Measurements from ENCODE around the gene FOXN4.
"Not testable (repeated sequence)": the region's sequence is repeated elsewhere in the genome, so short reads cannot be mapped to it uniquely, and the experiment has no call there.

The FOXN4 gene

GRCh38 chr12:109308534-109309380 is at the start of gene FOXN4:
Gene FOXN4, minus strand, starts transcription at chr12:109309284. Its CDS starts 963 bp downstream, at chr12:109308321.
- DNase-seq, result no peak

- DNase-seq, result no peak
These were observed 49.2 kb upstream of the FOXN4 start for GRCh38 chr12:109358154-109358869.

GRCh38 chr12:109357032-109357431 is 47.9 kb upstream of the FOXN4 start:
- no peak for DNase-seq

- no peak for DNase-seq
These were observed 47.5 kb upstream of the FOXN4 start for GRCh38 chr12:109356577-109356976.

GRCh38 chr12:109352184-109352583 is 43.1 kb upstream of the FOXN4 start:
- DNase-seq, result no peak

GRCh38 chr12:109347589-109347988 is 38.5 kb upstream of the FOXN4 start, which contains the start of gene MYO1H:
Gene MYO1H, plus strand, starts transcription at chr12:109347900. Its CDS starts 61 bp downstream, at chr12:109347961.
- DNase-seq, result no peak

- DNase-seq, result no peak
These were observed 37.8 kb upstream of the FOXN4 start for GRCh38 chr12:109346920-109347319.

- no peak for DNase-seq
These were observed 36.3 kb upstream of the FOXN4 start for GRCh38 chr12:109345428-109345827.

- no peak for DNase-seq
These were observed 34.6 kb upstream of the FOXN4 start for GRCh38 chr12:109343677-109344076.

GRCh38 chr12:109336593-109336992 is 27.5 kb upstream of the FOXN4 start:
- no peak for DNase-seq

GRCh38 chr12:109334887-109335286 is 25.8 kb upstream of the FOXN4 start:
- DNase-seq, result no peak

- no peak for DNase-seq
These were observed 22.3 kb upstream of the FOXN4 start for GRCh38 chr12:109331301-109331952.

- no peak for DNase-seq
These were observed 21.5 kb upstream of the FOXN4 start for GRCh38 chr12:109330282-109331230.

GRCh38 chr12:109329686-109330085 is 20.6 kb upstream of the FOXN4 start:
- no peak for DNase-seq

- no peak for DNase-seq
These were observed 19.9 kb upstream of the FOXN4 start for GRCh38 chr12:109329003-109329402.

GRCh38 chr12:109321294-109321693 is 12.2 kb upstream of the FOXN4 start:
- not testable (repeated sequence) for DNase-seq

- no peak for DNase-seq
These were observed 1.4 kb upstream of the FOXN4 start for GRCh38 chr12:109310247-109311125.

- DNase-seq, result no peak
These were observed 530 bp upstream of the FOXN4 start for GRCh38 chr12:109309381-109310246.

GRCh38 chr12:109307051-109307450 is 2.0 kb downstream of the FOXN4 start:
- DNase-seq, result no peak

- DNase-seq, result no peak
These were observed 3.5 kb downstream of the FOXN4 start for GRCh38 chr12:109305547-109305946.

All from CD4-positive, alpha-beta T cell treated with Interleukin-4 for 4 hours (primary cell).